OCI-LY1 (cell line): ENCODE data around the gene NAPEPLD.

Experiments
- CTCF ChIP-seq: fragments of 200-600 bp; sonication (generic), shearing (Covaris generic); IDR thresholded peaks from 2 replicates; pipeline ENCODE4 v1.5.1; 2017; ENCODE audit warnings: mild to moderate bottlenecking, antibody characterized with exemption, low read length, moderate library complexity, mixed read lengths
- EZH2 ChIP-seq: fragments of 200-600 bp; sonication (generic), shearing (Covaris generic); IDR thresholded peaks from 2 replicates; pipeline ENCODE4 v1.8.0; 2017; ENCODE audit warnings: borderline replicate concordance, mixed run types, mild to moderate bottlenecking, antibody characterized with exemption, low read length, moderate library complexity, mixed read lengths

GRCh38 chr7:103076764-103077163 is 72.1 kb downstream of the NAPEPLD start:
- TF ChIP-seq CTCF = no peak
- TF ChIP-seq EZH2 = no peak
